Stimulated activated CD8-positive, alpha-beta memory T cell treated with anti-CD3 and anti-CD28 coated beads, Interleukin-7, amount 100 ng/mL, for 1 hour (primary cell): Measurements from ENCODE around the gene MARS2.
"Not testable (repeated sequence)": the region's sequence is repeated elsewhere in the genome, so short reads cannot be mapped to it uniquely, and the experiment has no call there.

Experiments
- DNase-seq, 2 donors: peaks; one replicate each; pipeline ENCODE4 v3.0.0-alpha.2; 2020; ENCODE audit warnings: low read depth in 2 of 2

The MARS2 gene

GRCh38 chr2:197705912-197706838, 1.0 kb downstream of the MARS2 start:
- DNase-seq: no peak

- DNase-seq: no peak
Measured at GRCh38 chr2:197706839-197707207, 1.7 kb downstream of the MARS2 start.

- DNase-seq: no peak
Measured at GRCh38 chr2:197707316-197708213, 2.4 kb downstream of the MARS2 start.

- DNase-seq: no peak
Measured at GRCh38 chr2:197708331-197708730, 3.2 kb downstream of the MARS2 start.

GRCh38 chr2:197709140-197709539, 4.0 kb downstream of the MARS2 start:
- not testable (repeated sequence) for DNase-seq

- no peak for DNase-seq
Measured at GRCh38 chr2:197710424-197711042, 5.4 kb downstream of the MARS2 start.

GRCh38 chr2:197711578-197711977, 6.4 kb downstream of the MARS2 start:
- no peak for DNase-seq

GRCh38 chr2:197713271-197713670, 8.1 kb downstream of the MARS2 start:
- DNase-seq: no peak

GRCh38 chr2:197717863-197718262, 12.7 kb downstream of the MARS2 start:
- DNase-seq: no peak

GRCh38 chr2:197727011-197727410, 21.8 kb downstream of the MARS2 start:
- no peak for DNase-seq

- DNase-seq: not testable (repeated sequence)
Measured at GRCh38 chr2:197728555-197729544, 23.7 kb downstream of the MARS2 start.

- DNase-seq: no peak
Measured at GRCh38 chr2:197740200-197740599, 35.0 kb downstream of the MARS2 start.
